Stimulated activated CD4-positive, alpha-beta T cell treated with anti-CD3 and anti-CD28 coated beads, Interleukin-2, amount 100 ng/mL, for 48 hours (primary cell): Measurements from ENCODE around the gene QSOX2.

Source experiments
- DNase-seq, 2 donors: peaks; one replicate each; pipeline ENCODE4 v3.0.0-alpha.2; 2020

Gene QSOX2, protein sequence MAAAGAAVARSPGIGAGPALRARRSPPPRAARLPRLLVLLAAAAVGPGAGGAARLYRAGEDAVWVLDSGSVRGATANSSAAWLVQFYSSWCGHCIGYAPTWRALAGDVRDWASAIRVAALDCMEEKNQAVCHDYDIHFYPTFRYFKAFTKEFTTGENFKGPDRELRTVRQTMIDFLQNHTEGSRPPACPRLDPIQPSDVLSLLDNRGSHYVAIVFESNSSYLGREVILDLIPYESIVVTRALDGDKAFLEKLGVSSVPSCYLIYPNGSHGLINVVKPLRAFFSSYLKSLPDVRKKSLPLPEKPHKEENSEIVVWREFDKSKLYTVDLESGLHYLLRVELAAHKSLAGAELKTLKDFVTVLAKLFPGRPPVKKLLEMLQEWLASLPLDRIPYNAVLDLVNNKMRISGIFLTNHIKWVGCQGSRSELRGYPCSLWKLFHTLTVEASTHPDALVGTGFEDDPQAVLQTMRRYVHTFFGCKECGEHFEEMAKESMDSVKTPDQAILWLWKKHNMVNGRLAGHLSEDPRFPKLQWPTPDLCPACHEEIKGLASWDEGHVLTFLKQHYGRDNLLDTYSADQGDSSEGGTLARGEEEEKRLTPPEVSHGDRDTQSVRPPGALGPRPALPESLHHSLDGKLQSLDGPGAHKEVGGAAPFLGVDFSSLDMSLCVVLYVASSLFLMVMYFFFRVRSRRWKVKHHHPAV

DNA sequence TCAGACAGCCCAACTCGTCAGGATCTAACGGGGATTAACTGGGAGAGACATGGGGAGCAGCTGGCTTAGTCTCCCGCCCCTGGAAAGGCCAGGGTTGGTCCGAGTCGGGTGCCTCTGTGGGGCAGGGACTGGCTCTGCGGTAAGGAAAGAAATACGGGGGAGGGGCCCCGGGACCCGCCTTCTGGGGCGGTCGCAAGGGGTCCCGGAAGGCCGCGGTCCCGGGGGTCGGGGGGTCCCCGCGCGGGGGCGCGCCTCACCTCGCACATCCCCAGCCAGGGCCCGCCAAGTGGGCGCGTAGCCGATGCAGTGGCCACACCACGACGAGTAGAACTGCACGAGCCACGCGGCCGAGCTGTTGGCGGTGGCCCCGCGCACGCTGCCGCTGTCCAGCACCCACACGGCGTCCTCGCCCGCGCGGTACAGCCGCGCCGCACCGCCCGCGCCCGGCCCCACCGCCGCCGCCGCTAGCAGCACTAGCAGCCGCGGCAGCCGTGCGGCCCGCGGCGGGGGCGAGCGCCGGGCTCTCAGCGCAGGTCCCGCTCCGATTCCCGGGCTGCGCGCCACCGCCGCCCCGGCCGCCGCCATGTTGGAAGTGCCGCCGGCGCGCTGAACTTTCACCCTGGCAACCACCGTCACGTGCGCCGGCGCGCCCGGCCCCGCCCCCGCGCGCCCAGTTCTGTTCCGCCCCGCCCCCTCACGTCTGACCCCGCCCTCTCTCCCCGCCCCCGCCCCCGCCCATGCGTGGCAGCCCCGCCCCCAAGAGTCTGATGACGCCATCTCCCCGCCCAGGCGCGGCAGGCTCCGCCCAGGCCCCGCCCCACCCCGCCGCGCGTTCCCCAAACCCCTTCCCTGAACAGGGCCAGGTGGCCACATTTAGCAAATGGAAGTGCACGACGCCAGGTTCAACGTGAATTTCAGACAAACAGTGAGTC, at the start of gene QSOX2:
Gene QSOX2, minus strand, starts transcription at position 594 of the 932 bp plus-strand sequence. Its CDS starts 9 bp downstream, at position 585.
- DNase-seq: peak; percentile 79 to 86

DNA sequence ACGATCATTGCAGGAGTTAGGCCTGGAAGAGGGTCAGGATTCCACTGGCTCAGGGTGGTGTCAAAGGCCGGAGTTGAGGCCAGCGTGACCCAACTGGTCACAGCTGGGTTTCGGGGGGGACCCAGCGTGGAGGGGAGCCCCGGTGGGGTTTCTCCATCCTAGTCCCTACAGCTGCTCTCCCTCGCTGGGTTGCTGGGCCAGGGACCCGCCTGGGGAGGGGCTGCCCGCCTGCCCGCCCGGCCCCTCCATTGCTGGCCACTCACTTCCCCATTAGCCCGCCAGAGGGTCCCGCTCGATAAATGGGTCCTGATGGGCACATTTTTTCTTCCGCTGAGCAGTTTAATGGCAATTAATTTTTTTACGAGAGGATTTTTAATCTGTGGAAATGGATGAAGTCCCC, 49.4 kb upstream of the QSOX2 start:
- no peak for DNase-seq

DNA sequence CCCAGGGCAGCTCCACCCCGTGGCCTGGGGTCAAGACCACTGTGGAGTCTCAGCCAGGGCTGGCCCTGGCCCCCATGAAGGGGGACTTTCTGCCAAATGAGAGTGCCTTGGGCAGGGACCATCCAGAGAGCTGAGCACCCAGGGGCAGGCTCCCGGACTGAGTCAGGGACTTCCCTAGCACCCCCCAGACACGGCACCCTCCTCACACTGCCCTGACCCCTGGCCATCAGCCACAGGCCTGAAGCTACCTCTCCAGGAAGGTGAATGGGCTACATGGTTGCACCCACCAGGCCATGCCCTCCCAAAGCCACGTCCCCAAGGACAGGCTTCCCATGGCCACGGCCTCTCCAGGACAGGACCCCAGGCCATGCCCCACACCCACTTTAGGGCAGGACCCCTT, 48.8 kb upstream of the QSOX2 start:
- no peak for DNase-seq

DNA sequence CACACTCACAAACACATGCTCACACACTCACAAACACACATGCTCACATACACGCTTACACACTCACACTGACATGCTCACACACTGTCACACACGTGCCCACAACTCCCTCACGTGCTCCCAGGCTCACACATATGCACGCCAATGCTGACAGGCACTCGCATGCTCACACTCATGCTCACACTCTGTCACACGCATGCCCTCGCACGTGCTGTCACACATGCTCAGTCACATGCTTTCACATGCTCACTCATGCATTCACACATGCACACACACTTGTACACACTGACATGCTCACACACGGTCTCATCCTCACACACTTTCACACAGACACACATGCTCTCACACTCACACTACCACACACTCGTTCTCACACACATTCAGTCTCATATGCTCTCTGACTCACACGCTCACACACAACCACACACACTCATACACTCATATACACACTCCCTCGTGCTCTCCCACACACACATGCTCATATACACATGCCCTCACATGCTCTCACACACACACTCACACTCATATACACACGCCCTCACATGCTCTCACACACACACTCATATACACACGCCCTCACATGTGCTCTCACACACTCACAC, 48.0 kb upstream of the QSOX2 start:
- DNase-seq: no peak

DNA sequence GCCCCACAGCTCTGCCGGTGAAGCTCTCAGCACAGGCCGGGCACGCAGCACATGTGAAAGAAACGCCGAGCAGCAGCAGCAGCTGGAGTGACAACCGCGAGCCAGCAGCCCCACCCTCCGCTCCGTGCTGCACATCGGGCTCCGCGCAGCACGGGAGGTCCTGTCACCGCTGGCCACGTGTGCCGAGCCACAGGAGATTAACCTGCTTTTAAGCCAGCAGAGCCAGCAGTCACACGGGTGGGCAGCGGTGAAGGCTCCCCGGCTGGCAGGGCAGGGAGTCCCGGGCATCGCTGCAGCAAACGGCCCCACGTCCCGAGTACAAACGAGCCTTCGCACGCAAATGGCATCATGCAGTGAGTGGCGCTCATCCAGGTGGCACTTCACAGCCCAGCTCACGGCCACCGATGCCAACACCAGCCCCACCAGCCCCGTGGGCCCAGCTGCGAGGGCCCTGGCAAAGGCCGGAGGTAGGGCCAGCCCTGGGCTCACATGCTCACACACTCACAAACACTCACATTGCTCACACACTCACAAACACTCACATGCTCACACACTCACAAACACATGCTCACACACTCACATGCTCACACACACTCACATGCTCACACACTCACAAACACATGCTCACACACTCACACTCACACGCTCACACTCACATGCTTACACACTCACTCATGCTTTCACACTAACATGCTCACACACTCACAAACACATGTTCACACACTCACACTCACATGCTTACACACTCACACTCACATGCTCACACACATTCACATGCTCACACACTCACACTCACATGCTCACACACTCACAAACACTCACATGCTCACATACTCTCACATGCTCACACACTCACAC, 47.2 kb upstream of the QSOX2 start:
- DNase-seq: no peak

DNA sequence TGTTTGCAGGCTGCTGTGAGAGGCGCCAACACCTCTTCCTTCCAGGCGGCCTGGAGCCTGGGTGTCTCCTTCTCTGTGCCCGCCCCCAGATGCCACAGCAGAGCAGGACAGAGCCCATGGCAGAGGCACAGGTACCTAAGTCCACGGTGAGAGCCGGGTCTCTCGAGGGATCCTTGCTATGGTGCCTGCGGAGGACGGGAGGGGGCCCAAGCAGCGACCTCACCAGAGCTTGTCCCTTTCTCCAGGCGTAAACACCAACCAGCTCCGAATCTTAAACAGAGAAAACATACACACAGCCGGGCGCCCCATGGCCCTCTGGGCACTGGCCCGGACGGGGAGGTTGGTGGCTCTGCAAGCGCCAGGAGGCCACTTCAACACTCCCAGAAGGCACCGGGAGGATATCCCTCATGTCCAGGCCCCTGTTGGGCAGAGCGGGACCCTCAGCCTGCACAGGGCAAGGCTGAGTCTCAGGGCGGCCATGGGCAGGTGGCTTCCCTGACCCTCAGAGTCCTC, 46.5 kb upstream of the QSOX2 start:
- no peak for DNase-seq

DNA sequence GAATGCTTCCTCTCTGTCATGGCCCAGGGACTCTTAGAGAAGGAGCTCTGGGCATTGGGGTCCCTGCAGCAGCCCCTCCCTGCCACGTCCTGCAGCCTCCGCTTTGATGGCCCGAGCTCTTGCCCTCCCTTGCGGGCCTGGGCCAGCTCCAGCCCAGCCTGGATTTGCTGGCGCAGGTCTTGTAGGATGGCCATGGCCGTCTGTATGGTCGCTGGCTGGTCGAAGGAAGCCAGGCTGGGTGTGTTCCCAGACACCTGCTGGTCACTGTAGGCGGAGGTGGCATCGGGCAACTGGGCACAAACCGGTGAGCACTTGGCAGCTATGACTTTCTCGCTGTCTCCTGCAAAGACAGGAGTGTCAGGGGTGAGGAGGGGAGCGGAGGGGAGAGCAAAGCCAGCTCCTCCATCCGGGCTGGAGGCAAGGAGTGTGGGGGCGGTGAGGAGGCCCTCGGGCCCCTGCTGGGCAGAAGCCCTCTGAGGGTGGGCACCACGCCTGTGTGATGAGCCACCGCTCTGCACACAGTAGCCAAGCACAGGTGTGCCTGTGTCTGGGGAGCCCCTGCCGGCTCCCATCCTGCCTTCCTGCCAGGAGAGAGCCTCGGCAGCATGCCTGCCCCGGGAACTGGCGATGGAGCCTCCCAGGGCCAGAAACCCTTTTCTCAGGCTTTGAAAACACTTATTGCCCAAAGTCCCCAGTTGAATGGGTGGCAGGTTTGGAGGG, 45.9 kb upstream of the QSOX2 start:
- DNase-seq: no peak

DNA sequence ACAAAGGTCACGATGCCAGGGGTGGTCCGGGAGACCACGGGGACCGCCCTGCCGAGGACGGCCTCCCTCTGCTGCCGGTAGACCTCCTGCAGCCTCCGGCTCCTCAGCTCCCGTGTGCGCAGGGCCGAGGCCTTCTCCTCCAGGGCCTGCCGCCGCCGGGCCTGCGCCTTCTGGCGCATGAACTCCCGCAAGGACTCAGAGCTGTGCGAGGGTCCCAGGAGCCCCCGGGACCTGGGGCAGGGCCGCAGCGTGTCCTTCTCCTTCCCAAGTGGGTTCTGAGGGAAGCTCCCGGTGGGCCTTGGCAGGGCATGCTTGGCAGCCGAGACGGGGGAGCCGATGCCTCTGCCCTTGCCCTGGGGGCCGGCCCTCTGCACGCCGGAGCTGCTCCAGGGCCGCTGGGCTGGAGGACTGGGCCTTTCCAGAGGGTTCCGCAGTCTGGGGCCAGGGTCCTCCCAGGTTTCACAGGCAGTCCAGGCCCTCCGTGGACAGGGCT, 44.9 kb upstream of the QSOX2 start:
- no peak for DNase-seq

DNA sequence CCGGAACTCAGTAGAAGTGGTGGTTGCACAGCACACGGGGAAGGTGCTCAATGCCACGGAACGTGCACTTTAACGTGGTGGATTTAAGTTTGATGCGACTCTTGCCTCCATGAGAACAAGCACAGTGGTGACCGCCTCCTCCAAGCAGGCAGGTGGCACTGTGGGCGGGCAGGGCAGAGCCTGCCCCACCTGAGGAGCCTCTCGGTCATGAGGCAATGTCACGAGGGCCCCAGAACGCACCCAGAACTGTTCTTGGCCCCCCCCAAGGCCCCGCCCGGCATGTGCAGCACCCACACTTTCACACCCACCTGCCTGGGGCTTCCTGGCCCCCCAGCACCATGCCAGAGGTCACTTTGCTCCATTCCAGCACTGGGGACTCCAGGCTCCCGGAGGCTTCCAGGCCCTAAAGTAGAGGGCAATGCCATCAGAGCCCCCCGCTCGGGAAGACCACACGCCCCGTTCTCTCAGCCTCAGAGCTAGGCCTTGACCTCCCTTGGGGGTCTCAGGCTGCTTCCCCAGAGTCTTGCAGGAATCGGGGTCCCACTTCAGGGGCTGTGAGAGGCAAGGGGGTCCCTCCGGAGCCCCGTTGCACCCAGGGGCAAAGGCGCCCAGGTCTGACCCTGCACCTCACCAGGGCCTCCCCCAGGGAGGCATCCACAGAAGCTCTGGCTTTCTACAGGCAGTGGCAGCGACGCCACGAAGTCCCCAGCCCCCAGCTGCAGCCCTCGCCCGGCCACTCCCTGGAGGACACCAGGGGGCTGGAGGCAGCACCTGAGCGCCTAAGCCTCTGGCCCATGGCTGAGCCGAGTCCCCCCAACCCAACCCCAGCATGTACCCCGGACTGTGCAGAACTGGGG, 44.3 kb upstream of the QSOX2 start:
- DNase-seq: no peak

DNA sequence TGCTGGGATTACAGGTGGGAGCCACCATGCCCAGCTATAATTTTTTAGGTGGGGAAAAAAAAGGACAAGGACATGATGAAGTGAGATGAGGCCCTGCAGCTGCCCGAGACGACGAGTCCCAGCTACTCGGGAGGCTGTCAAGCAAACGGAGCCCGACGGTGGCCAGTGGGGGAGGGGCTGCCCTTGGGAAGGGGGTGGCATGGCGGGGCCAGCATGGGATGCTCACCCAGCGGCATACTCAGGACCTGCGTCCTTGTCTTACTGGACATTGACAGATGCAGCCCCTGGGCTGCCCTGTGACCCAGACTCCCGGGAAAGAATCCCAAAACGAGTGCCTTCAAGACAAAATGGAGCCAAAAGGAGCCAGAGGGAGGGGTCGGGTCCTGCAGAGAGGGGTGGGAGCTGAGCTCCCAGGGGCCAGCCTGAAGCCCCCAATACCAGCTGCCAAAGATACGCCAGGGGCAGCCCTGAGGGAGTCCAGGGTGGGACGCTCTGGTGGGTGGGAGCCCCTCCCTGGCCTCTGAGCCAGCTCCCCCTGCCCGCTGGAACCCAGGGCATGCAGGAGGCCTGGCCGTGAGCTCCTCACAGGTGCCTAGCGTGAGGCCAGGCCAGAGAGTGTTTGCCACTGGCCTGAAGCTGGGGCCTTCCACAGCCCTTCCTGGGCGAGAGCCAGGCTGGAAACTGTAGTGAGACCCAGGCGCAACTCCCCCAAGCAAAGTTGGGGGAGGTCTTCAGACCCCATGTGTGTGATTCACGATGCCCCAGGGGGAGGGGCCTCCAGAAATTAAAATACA, 42.5 kb upstream of the QSOX2 start:
- DNase-seq: no peak

DNA sequence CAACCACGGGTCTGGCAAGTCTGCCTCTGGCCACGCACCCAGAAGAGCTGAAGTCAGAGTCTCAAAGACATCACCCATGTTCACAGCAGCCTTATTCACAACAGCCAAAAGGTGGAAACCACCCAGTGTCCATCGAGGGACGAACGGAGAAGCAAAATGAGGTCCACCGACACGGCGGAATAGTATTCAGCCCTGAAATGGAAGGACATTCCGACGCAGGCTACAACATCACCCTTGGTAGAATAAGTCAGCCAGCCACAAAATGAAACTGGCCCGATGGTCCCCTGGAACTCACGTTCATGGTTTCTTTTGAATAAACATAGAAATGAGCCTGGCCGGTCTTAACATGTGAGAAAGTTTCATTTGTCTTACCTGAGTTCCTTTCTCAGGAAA, 41.4 kb upstream of the QSOX2 start:
- DNase-seq: no peak

DNA sequence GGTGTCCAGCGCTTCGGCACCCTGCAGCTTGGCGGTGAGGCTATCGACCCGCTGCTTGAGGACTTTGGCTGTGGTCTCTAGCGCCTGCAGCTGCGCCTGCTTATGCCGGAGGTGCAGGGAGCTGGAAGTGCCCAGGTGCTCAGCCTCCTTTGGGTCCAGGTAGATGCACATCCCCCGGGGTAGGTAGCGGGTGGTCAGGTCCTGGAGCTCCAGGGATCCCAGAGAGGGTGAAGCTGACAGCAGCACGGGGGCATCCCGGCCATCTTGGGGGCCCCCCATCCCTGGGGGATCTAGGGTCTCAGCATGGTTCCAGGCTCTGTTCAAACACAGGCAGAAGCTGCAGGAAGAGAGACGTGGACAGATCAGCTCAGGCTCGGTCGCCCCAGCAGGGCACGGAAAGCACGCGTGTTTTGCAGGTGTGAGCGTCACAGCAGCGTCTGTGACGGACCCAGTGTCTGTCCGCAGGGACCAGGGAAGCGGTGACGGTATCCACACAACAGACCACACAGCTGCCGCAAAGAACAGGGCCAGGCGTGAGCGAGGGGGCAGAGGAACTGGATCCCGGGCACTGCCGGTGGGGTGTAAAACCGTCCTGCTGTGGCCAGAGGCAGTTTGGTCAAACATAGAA, 40.9 kb upstream of the QSOX2 start:
- no peak for DNase-seq

DNA sequence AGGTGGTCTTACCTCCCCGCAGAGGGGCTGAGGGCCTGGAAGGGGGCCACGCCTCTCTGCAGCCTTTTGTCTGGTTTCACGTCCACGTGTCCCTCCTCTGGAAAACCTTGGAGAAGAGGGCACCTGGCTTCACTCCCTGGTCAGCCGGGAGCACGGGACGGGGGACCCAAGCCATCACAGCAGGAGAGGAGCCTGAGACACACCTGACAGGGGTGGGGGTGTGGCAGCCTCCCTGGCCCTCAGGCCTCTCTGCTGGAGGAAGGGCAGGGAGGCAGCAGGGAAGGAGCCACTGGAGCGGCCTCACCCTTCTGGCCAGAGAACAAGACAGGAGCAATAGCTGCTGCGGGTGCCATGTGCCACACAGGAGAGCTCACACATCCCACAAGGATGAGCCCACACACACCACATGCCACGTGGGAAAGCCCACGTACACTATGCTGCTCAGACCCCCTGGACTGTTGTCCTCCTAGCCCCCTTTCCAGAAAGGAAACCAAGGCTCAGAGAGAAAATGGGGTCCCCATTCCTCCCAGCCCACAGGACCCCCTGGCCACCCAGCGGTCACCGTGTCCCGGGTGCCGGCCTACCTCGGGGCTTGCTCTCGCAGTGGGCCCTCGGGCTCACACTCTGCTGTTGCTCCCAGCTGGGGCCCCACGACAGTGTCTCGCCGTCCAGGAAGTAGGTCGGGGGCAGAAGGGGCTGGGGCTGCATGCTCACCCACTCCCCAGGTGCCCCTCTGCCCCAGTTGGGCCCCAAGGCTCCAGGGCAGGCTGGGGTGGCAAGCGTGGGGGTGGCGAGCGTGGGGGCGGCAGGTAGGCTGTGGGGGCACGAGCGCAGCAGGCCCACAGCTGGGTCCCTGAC, 40.1 kb upstream of the QSOX2 start:
- no peak for DNase-seq

DNA sequence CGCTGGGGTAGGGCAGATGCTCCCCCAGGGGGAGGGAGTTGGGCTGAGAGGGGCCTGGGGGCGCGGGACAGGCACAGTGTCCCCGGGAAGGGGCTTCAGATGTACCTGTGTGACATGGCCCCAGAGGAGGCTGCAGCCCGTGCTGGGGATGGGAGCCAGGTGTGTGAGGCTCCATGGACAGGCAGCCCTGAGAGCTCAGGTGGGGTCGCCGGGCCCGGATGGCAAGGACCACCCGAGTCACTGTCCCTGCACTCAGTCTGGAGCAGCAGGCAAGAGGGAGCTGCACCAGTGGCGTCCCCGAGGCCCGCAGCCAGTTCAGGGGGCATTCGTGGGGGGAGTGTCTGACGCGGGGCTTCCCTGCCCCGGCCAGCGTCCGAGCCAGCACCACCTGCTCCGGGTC, 39.3 kb upstream of the QSOX2 start:
- no peak for DNase-seq

DNA sequence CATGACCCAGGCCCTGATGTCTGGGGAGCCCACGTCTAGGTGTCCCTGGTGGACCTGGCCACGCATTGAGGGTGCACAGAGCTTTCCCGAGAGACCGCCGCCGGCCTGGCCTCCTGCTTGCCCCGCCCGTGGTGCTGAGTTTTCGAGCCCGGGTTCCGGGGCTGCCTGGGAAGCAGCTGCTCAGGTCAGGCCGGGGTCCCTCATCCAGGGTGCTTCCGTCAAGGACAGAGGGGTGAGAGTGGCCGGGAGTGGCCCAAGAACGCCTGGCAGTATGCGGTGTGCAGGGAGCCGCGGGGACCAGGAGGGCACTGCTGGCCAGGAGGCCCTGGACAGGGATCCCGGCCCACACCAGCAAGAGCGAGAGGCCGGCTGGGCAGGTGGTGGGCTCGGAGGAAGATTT, 38.7 kb upstream of the QSOX2 start:
- DNase-seq: no peak

DNA sequence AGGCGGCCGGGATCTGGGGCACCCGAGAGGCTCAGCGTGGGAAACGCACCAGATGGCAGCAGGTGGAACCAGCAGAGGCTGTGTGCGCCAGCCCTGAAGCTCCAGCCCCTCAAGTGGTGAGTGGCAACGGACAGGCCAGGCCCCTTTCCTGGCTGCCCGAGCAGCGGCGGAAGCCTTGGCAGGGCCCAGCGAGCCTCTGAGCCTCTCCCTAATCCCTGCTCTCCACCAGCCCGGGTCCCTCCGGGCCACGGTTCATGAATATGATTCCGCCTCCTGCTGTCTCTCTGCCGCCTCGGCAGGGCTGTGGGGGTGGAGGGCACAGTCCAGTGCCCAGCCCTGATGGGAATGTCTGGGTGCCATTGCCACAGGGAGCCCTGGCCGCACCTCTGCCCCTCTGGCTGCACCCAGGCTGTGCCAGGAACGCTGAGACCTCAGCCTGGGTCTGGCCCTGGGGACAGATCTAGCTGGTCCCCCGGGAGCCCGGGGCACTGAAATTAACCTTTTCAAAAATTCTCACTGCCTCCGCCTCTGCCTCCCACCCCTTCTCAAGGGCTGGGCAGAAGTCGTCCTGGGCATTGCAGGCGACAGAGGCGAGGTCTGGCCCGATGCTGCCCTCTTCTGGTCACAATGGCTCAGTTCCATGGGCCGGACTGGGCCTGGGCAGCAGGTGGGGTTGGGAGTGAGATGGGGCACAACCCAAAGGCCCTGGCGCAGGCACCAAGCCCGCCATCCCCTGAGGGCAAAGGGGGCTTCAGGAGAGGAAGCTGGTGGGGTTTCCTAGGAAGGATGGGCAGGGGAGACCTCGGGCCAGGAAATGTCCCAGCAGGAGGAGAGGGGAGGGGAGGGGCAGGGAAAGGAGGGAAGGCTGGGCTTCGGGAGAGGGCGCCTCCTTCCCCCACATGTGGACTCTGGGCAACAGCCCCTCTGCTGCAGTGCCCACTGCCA, 38.0 kb upstream of the QSOX2 start:
- DNase-seq: peak; percentile 70 to 78
